ENCODE results near the gene RHOBTB1. TPM values are rescaled to one million over a fixed set of nuclear protein-coding genes. Genes with fewer than 3 reads are reported as not detected.

RHOBTB1 gene
- total and polyA plus RNA-seq, 9 of the 15 experiments (the other 6 are each of a cell fraction or from before 2014, with no cell fraction given), result 1.7 to 11.7 (median 9.3) TPM

DNA sequence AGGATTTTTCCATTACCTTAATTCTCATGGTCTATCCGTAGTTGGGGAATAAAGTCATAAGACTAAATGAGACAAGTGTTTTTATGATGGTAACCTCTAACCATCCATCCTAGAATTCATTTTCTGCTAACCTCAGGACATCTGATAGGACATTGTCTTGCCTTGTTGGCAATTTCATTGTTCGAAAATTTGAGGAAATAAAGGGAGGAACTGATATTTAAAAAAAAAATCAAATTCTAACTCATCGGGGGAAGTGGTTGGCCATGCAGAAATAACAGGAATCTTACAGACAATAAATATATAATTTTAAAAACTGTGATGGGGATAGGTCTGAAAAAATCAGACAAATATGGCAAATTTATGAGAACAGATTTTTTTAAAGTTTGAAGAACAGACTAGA lies 21.7 kb upstream of the RHOBTB1 start (continued):
- TF ChIP-seq CEBPZ (IDR thresholded peaks at IDR 0.05; ENCODE audit: borderline replicate concordance, low read depth, low read length) (no peak), DDX20 (tag; IDR thresholded peaks at IDR 0.05; ENCODE audit: low read depth) (no peak), HIVEP1 (CRISPR knock-in tag; IDR thresholded peaks at IDR 0.05) (no peak), E2F4 (CRISPR knock-in tag; IDR thresholded peaks at IDR 0.05; ENCODE audit: low read depth) (no peak), BRD4 (IDR thresholded peaks at IDR 0.05) (no peak), POLR2AphosphoS2 (IDR thresholded peaks at IDR 0.05; ENCODE audit: low read length) (no peak), EP300 (IDR thresholded peaks at IDR 0.05; ENCODE audit: low read length) (no peak), PTRF (tag; IDR thresholded peaks at IDR 0.05) (no peak), CREM (IDR thresholded peaks at IDR 0.05; ENCODE audit: low read depth) (no peak), CCAR2 (IDR thresholded peaks at IDR 0.05; ENCODE audit: low read depth, low read length) (no peak)
- TF ChIP-seq, protein P1, sequence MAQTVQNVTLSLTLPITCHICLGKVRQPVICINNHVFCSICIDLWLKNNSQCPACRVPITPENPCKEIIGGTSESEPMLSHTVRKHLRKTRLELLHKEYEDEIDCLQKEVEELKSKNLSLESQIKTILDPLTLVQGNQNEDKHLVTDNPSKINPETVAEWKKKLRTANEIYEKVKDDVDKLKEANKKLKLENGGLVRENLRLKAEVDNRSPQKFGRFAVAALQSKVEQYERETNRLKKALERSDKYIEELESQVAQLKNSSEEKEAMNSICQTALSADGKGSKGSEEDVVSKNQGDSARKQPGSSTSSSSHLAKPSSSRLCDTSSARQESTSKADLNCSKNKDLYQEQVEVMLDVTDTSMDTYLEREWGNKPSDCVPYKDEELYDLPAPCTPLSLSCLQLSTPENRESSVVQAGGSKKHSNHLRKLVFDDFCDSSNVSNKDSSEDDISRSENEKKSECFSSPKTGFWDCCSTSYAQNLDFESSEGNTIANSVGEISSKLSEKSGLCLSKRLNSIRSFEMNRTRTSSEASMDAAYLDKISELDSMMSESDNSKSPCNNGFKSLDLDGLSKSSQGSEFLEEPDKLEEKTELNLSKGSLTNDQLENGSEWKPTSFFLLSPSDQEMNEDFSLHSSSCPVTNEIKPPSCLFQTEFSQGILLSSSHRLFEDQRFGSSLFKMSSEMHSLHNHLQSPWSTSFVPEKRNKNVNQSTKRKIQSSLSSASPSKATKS (CRISPR knock-in tag; IDR thresholded peaks at IDR 0.05), result no peak
- TF ChIP-seq, protein P2, sequence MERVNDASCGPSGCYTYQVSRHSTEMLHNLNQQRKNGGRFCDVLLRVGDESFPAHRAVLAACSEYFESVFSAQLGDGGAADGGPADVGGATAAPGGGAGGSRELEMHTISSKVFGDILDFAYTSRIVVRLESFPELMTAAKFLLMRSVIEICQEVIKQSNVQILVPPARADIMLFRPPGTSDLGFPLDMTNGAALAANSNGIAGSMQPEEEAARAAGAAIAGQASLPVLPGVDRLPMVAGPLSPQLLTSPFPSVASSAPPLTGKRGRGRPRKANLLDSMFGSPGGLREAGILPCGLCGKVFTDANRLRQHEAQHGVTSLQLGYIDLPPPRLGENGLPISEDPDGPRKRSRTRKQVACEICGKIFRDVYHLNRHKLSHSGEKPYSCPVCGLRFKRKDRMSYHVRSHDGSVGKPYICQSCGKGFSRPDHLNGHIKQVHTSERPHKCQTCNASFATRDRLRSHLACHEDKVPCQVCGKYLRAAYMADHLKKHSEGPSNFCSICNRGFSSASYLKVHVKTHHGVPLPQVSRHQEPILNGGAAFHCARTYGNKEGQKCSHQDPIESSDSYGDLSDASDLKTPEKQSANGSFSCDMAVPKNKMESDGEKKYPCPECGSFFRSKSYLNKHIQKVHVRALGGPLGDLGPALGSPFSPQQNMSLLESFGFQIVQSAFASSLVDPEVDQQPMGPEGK (CRISPR knock-in tag; IDR thresholded peaks at IDR 0.05; ENCODE audit: borderline replicate concordance), result no peak

Data from K562 (cell line).